Breast epithelium (tissue), 3 donors: ENCODE data around the gene HDAC4.

Experiments
- POLR2A ChIP-seq: fragments of 450-650 bp; IDR thresholded peaks from one replicate; pipeline ENCODE4 v1.6.1; 2016; ENCODE audit warnings: antibody characterized with exemption, mild to moderate bottlenecking, moderate library complexity
- TF ChIP-seq, protein P1 (sequence below), 3 donors: fragments of 450-650 bp; IDR thresholded peaks; one replicate each; pipeline ENCODE4 v1.5.1; 2016 to 2017; ENCODE audit warnings: antibody characterized with exemption in 3 of 3, mild to moderate bottlenecking in 3 of 3, moderate library complexity in 3 of 3

GRCh38 chr2:239214725-239215124, 186.1 kb downstream of the HDAC4 start:
- TF ChIP-seq, protein P1, sequence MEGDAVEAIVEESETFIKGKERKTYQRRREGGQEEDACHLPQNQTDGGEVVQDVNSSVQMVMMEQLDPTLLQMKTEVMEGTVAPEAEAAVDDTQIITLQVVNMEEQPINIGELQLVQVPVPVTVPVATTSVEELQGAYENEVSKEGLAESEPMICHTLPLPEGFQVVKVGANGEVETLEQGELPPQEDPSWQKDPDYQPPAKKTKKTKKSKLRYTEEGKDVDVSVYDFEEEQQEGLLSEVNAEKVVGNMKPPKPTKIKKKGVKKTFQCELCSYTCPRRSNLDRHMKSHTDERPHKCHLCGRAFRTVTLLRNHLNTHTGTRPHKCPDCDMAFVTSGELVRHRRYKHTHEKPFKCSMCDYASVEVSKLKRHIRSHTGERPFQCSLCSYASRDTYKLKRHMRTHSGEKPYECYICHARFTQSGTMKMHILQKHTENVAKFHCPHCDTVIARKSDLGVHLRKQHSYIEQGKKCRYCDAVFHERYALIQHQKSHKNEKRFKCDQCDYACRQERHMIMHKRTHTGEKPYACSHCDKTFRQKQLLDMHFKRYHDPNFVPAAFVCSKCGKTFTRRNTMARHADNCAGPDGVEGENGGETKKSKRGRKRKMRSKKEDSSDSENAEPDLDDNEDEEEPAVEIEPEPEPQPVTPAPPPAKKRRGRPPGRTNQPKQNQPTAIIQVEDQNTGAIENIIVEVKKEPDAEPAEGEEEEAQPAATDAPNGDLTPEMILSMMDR (IDR thresholded peaks at IDR 0.05): no peak
- TF ChIP-seq POLR2A: no peak
